Coronary artery (tissue), 2 donors: ENCODE data around the gene MT1H.
A peak's percentile ranks its signal among the peaks of the same experiment; 100 is the strongest.

Experiments used
- DNase-seq: peaks from one replicate; pipeline ENCODE4 v3.0.0-alpha.2; 2017; ENCODE audit warnings: low spot score
- H3K27ac ChIP-seq, 2 donors: fragments of 200-600 bp; sonication (generic); one replicate each; pipeline ENCODE4 v1.5.1; 2016 to 2019
- H3K4me3 ChIP-seq: fragments of 200-600 bp; sonication (generic); 2 replicates; pipeline ENCODE4 v1.5.1; 2016; ENCODE audit warnings: mild to moderate bottlenecking, moderate library complexity
- CTCF ChIP-seq: fragments of 200-600 bp; sonication (generic); IDR thresholded peaks from one replicate; pipeline ENCODE4 v1.5.1; 2019; ENCODE audit warnings: antibody characterized with exemption

MT1H gene

GRCh38 chr16:56675685-56676210 lies 6.1 kb downstream of the MT1H start:
- Histone ChIP-seq H3K4me3 (peak overlapping the region; percentile 47), H3K27ac (no peak overlapping the region)
- no peak for TF ChIP-seq CTCF
- DNase-seq: no peak

GRCh38 chr16:56677474-56677873 lies 7.9 kb downstream of the MT1H start:
- DNase-seq: no peak
- no peak overlapping the region for H3K4me3 ChIP-seq
- no peak for TF ChIP-seq CTCF
- H3K27ac ChIP-seq: no peak overlapping the region

GRCh38 chr16:56679078-56679730 lies 9.6 kb downstream of the MT1H start:
- no peak overlapping the region for H3K27ac ChIP-seq
- no peak for DNase-seq
- H3K4me3 ChIP-seq: no peak overlapping the region
- no peak for TF ChIP-seq CTCF

- no peak for TF ChIP-seq CTCF
- H3K27ac ChIP-seq: no peak overlapping the region
- DNase-seq: no peak
- H3K4me3 ChIP-seq: no peak overlapping the region
Observed at GRCh38 chr16:56679818-56680217, 10.2 kb downstream of the MT1H start.

- Histone ChIP-seq H3K27ac (peak within 1 kb of the TSS; percentile 75 to 83), H3K4me3 (peak within 1 kb of the TSS; percentile 77)
- DNase-seq: peak; percentile 99
- no peak for TF ChIP-seq CTCF
Observed at GRCh38 chr16:56681939-56682702, 12.5 kb downstream of the MT1H start, which contains the start of gene MT1X. TSS of gene MT1X (plus strand) at chr16:56682470. CDS start at chr16:56682541, 71 bp downstream.

GRCh38 chr16:56682703-56683397 lies 13.2 kb downstream of the MT1H start:
- no peak for DNase-seq
- Histone ChIP-seq H3K4me3 (peak overlapping the region; percentile 77), H3K27ac (peak overlapping the region; percentile 71 to 83)
- TF ChIP-seq CTCF: no peak
